ENCODE results near the gene LEO1. TPM values are rescaled to one million over a fixed set of nuclear protein-coding genes. Genes with fewer than 3 reads are reported as not detected.

The LEO1 gene
- total and polyA plus RNA-seq, 2 of the 13 experiments (the other 11 are each of a cell fraction or from before 2014, with no cell fraction given), result 17.0 to 60.3 TPM

DNA sequence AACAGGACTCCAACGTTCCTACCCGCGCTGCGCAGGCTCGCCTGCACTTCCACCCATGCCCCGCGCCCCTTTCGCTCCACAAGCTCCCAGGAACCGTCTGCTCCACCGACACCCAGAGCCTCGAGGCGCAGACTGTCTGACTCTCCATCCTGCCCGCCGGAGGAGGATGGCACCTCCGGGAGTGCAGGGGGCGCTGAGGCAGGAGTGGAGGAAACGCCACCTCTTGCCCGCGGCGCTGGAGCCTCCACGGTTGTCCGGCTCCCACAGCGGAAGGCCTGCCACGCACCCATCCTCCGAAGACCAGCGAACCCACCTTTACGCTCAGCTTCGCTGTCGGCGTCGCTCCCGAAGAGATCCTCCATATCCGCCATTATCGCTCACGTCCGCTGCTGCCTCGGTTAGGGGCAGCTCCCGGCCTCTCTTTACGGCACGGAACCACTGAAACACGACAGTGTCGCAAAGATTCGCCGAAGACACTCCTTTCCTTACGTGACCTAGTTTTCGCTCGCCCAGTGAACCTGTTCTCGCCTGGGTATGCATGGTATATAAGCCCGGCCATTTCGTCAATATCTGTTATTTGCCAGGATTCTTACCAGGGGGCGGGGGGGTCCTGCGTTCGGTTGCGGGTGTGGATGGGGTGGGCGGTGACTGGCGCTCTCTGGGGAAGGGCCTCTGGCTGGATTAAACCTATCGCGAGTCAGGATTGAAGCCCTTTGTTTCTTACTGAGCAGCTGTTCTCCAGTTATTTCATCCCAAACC is at the start of gene LEO1 (continued):
- TF ChIP-seq, protein P1, sequence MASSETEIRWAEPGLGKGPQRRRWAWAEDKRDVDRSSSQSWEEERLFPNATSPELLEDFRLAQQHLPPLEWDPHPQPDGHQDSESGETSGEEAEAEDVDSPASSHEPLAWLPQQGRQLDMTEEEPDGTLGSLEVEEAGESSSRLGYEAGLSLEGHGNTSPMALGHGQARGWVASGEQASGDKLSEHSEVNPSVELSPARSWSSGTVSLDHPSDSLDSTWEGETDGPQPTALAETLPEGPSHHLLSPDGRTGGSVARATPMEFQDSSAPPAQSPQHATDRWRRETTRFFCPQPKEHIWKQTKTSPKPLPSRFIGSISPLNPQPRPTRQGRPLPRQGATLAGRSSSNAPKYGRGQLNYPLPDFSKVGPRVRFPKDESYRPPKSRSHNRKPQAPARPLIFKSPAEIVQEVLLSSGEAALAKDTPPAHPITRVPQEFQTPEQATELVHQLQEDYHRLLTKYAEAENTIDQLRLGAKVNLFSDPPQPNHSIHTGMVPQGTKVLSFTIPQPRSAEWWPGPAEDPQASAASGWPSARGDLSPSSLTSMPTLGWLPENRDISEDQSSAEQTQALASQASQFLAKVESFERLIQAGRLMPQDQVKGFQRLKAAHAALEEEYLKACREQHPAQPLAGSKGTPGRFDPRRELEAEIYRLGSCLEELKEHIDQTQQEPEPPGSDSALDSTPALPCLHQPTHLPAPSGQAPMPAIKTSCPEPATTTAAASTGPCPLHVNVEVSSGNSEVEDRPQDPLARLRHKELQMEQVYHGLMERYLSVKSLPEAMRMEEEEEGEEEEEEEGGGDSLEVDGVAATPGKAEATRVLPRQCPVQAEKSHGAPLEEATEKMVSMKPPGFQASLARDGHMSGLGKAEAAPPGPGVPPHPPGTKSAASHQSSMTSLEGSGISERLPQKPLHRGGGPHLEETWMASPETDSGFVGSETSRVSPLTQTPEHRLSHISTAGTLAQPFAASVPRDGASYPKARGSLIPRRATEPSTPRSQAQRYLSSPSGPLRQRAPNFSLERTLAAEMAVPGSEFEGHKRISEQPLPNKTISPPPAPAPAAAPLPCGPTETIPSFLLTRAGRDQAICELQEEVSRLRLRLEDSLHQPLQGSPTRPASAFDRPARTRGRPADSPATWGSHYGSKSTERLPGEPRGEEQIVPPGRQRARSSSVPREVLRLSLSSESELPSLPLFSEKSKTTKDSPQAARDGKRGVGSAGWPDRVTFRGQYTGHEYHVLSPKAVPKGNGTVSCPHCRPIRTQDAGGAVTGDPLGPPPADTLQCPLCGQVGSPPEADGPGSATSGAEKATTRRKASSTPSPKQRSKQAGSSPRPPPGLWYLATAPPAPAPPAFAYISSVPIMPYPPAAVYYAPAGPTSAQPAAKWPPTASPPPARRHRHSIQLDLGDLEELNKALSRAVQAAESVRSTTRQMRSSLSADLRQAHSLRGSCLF (CRISPR knock-in tag; IDR thresholded peaks at IDR 0.05; ENCODE audit: borderline replicate concordance), result peak; percentile 77; the same call in 1 of the 2 replicates
- TF ChIP-seq, protein P2, sequence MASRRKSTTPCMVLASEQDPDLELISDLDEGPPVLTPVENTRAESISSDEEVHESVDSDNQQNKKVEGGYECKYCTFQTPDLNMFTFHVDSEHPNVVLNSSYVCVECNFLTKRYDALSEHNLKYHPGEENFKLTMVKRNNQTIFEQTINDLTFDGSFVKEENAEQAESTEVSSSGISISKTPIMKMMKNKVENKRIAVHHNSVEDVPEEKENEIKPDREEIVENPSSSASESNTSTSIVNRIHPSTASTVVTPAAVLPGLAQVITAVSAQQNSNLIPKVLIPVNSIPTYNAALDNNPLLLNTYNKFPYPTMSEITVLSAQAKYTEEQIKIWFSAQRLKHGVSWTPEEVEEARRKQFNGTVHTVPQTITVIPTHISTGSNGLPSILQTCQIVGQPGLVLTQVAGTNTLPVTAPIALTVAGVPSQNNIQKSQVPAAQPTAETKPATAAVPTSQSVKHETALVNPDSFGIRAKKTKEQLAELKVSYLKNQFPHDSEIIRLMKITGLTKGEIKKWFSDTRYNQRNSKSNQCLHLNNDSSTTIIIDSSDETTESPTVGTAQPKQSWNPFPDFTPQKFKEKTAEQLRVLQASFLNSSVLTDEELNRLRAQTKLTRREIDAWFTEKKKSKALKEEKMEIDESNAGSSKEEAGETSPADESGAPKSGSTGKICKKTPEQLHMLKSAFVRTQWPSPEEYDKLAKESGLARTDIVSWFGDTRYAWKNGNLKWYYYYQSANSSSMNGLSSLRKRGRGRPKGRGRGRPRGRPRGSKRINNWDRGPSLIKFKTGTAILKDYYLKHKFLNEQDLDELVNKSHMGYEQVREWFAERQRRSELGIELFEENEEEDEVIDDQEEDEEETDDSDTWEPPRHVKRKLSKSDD (CRISPR knock-in tag; IDR thresholded peaks at IDR 0.05; ENCODE audit: low read depth), result no peak; the same call in none of the 2 replicates
- TF ChIP-seq SMAD3 (CRISPR knock-in tag; IDR thresholded peaks at IDR 0.05), result no peak; the same call in 1 of the 2 replicates
- TF ChIP-seq ZNF589 (CRISPR knock-in tag; conservative IDR thresholded peaks at IDR 0.05), result no peak
- TF ChIP-seq, protein P3, sequence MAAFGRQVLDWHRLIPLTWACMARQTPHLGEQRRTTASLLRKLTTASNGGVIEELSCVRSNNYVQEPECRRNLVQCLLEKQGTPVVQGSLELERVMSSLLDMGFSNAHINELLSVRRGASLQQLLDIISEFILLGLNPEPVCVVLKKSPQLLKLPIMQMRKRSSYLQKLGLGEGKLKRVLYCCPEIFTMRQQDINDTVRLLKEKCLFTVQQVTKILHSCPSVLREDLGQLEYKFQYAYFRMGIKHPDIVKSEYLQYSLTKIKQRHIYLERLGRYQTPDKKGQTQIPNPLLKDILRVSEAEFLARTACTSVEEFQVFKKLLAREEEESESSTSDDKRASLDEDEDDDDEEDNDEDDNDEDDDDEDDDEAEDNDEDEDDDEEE (CRISPR knock-in tag; IDR thresholded peaks at IDR 0.05), result peak; percentile 67; the same call in 1 of the 2 replicates
- TF ChIP-seq ZNF749 (CRISPR knock-in tag; IDR thresholded peaks at IDR 0.05; ENCODE audit: borderline replicate concordance), result 0 out of 2 replicates have a peak, but pooled peaks have one; percentile 30
- TF ChIP-seq ZNF432 (CRISPR knock-in tag; IDR thresholded peaks at IDR 0.05; ENCODE audit: borderline replicate concordance), result no peak
- TF ChIP-seq HOXA5 (CRISPR knock-in tag; IDR thresholded peaks at IDR 0.05), result peak; percentile 92
- no peak; the same call in 1 of the 2 replicates for TF ChIP-seq NCOA2 (CRISPR knock-in tag; IDR thresholded peaks at IDR 0.05)
- TF ChIP-seq KAT7 (CRISPR knock-in tag; IDR thresholded peaks at IDR 0.05; ENCODE audit: borderline replicate concordance), result peak; percentile 79; the same call in 1 of the 2 replicates
- no peak for TF ChIP-seq CENPX (CRISPR knock-in tag; IDR thresholded peaks at IDR 0.05)
- TF ChIP-seq ZBTB7A (CRISPR knock-in tag; IDR thresholded peaks at IDR 0.05), result peak; percentile 80
- peak; percentile 76; the same call in 1 of the 2 replicates for TF ChIP-seq ZFP37 (CRISPR knock-in tag; IDR thresholded peaks at IDR 0.05; ENCODE audit: borderline replicate concordance)
- TF ChIP-seq, protein P4, sequence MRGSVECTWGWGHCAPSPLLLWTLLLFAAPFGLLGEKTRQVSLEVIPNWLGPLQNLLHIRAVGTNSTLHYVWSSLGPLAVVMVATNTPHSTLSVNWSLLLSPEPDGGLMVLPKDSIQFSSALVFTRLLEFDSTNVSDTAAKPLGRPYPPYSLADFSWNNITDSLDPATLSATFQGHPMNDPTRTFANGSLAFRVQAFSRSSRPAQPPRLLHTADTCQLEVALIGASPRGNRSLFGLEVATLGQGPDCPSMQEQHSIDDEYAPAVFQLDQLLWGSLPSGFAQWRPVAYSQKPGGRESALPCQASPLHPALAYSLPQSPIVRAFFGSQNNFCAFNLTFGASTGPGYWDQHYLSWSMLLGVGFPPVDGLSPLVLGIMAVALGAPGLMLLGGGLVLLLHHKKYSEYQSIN (CRISPR knock-in tag; IDR thresholded peaks at IDR 0.05; ENCODE audit: borderline replicate concordance), result no peak
- peak; percentile 25 for TF ChIP-seq STAG1 (CRISPR knock-in tag; IDR thresholded peaks at IDR 0.05)
- peak; percentile 37; the same call in 1 of the 2 replicates for TF ChIP-seq REL (CRISPR knock-in tag; conservative IDR thresholded peaks at IDR 0.05)
- TF ChIP-seq FOXK1 (CRISPR knock-in tag; IDR thresholded peaks at IDR 0.05; ENCODE audit: borderline replicate concordance, low read depth), result peak; percentile 67; the same call in 1 of the 2 replicates

Data from HepG2 (cell line).